K562 (cell line): ENCODE results near the gene MEGF11. TPM values are rescaled to one million over a fixed set of nuclear protein-coding genes. Genes with fewer than 3 reads are reported as not detected.

Experiments used
- CCAR2 ChIP-seq: fragments of 200-400 bp; formaldehyde crosslinking; IDR thresholded peaks from 2 replicates; pipeline ENCODE4 v1.6.1; 2017; ENCODE audit warnings: mild to moderate bottlenecking, low read depth, low read length
- FOSL1 ChIP-seq: fragments of 200-800 bp; sonication (Bioruptor generic); conservative IDR thresholded peaks from 2 replicates; pipeline ENCODE4 v1.6.1; 2016; ENCODE audit warnings: missing genetic modification characterization, missing compliant biosample characterization
- HDAC8 ChIP-seq: fragments of 450-650 bp; IDR thresholded peaks from 2 replicates; pipeline ENCODE4 v1.6.1; 2016; ENCODE audit warnings: mild to moderate bottlenecking, missing genetic modification characterization, moderate library complexity, missing compliant biosample characterization
- HOXB6 ChIP-seq: fragments of 250-450 bp; sonication (Bioruptor Pico); IDR thresholded peaks from 2 replicates; pipeline ENCODE4 v1.5.1; 2022; ENCODE audit warnings: mild to moderate bottlenecking, borderline replicate concordance
- JUND ChIP-seq, 2 experiments: IDR thresholded peaks; 2 replicates in 1 of 2; 3 replicates in 1 of 2; pipeline ENCODE4 v1.6.1; 2011; ENCODE audit warnings: borderline replicate concordance in 2 of 2, low read depth in 2 of 2, low read length in 2 of 2, improper control_type of control experiment in 1 of 2, missing biosample characterization in 1 of 2, missing genetic modification characterization in 1 of 2, missing genetic modification reagents in 1 of 2
- MECOM ChIP-seq: fragments of 250-450 bp; sonication (Bioruptor Pico); IDR thresholded peaks from 2 replicates; pipeline ENCODE4 v1.8.0; 2022; ENCODE audit warnings: inconsistent platforms
- NONO ChIP-seq, 2 experiments: fragments of 200-400 bp in 1 of 2; fragments of 450-650 bp in 1 of 2; formaldehyde crosslinking in 1 of 2; IDR thresholded peaks; 2 replicates each; pipeline ENCODE4 v1.6.1; 2017; ENCODE audit warnings: low read depth in 2 of 2, mild to moderate bottlenecking in 2 of 2, moderate library complexity in 2 of 2, low read length in 1 of 2
- PHB ChIP-seq: fragments of 250-450 bp; sonication (Bioruptor Pico); IDR thresholded peaks from 2 replicates; pipeline ENCODE4 v1.5.0; 2021
- TARDBP ChIP-seq: fragments of 450-650 bp; IDR thresholded peaks from 2 replicates; pipeline ENCODE4 v1.6.1; 2016
- THAP7 ChIP-seq: fragments of 250-450 bp; sonication (Bioruptor Pico); IDR thresholded peaks from 2 replicates; pipeline ENCODE4 v1.5.0; 2021
- VEZF1 ChIP-seq: fragments of 200-800 bp; sonication (Bioruptor generic); IDR thresholded peaks from 2 replicates; pipeline ENCODE4 v1.6.1; 2017; ENCODE audit warnings: missing genetic modification characterization, missing compliant biosample characterization
- XRCC5 ChIP-seq: fragments of 200-400 bp; formaldehyde crosslinking; IDR thresholded peaks from 2 replicates; pipeline ENCODE4 v1.6.1; 2017; ENCODE audit warnings: low read depth, mild to moderate bottlenecking, low read length
- YY1 ChIP-seq, 3 experiments: IDR thresholded peaks; 2 replicates each; pipeline ENCODE4 v1.6.1; 2011; ENCODE audit warnings: low read length in 2 of 3, mild to moderate bottlenecking in 2 of 3, moderate library complexity in 2 of 3, borderline replicate concordance in 1 of 3, control low read depth in 1 of 3, low read depth in 1 of 3; ENCODE audit not compliant: insufficient read depth in 3 of 3, insufficient replicate concordance in 2 of 3, control insufficient read depth in 1 of 3, insufficient read length in 1 of 3; ENCODE audit errors: extremely low read depth in 1 of 3
- ZNF644 ChIP-seq: fragments of 200-800 bp; sonication (Bioruptor generic); IDR thresholded peaks from 2 replicates; pipeline ENCODE4 v1.6.1; 2016; ENCODE audit warnings: low read depth, missing genetic modification characterization, missing compliant biosample characterization
- ZNF79 ChIP-seq: fragments of 250-450 bp; sonication (Bioruptor Pico); IDR thresholded peaks from 2 replicates; pipeline ENCODE4 v1.4.0; 2020; ENCODE audit warnings: low read depth, mild to moderate bottlenecking, moderate library complexity
- polyA plus RNA-seq, 8 experiments: library from polyadenylated mRNA; depleted of rRNA in 4 of 8; stranded (reverse) in 5 of 8; unstranded in 3 of 8; fragments of >200 nt; fragmentation: Nextera tagmentation in 2 of 8; fragmentation: Illumina TruSeq in 1 of 8; extraction: Ambion mirVana in 2 of 8; extraction: Trizol in 1 of 8; gene quantifications; 2 replicates each; pipeline versions ENCODE4 v1.2.1 to v1.2.3, GENCODE V29; 2011 to 2014; ENCODE audit warnings: inconsistent platforms in 1 of 8, missing spikeins in 1 of 8
- total RNA-seq, 7 experiments: library from RNA; depleted of rRNA in 6 of 7; stranded (reverse); fragments of >200 nt in 6 of 7; fragmentation: Illumina TruSeq in 2 of 7; extraction: Trizol in 2 of 7; gene quantifications; 2 replicates each; pipeline versions ENCODE4 v1.2.1 to v1.2.3, GENCODE V29; 2011 to 2021; ENCODE audit warnings: low replicate concordance in 1 of 7
- TF ChIP-seq, protein P1 (sequence below): fragments of 450-650 bp; formaldehyde crosslinking; IDR thresholded peaks from 2 replicates; pipeline ENCODE4 v1.4.0; 2022; ENCODE audit warnings: missing genetic modification characterization
- TF ChIP-seq, protein P2 (sequence below): conservative IDR thresholded peaks from 2 replicates; pipeline ENCODE4 v1.6.1; 2011; ENCODE audit warnings: low read depth, mild to moderate bottlenecking, low read length; ENCODE audit not compliant: control insufficient read depth

MEGF11 gene
- total and polyA plus RNA-seq, 9 of the 15 experiments (the other 6 are each of a cell fraction or from before 2014, with no cell fraction given): 0.06 to 0.23 (median 0.20) TPM; not detected in 6

DNA sequence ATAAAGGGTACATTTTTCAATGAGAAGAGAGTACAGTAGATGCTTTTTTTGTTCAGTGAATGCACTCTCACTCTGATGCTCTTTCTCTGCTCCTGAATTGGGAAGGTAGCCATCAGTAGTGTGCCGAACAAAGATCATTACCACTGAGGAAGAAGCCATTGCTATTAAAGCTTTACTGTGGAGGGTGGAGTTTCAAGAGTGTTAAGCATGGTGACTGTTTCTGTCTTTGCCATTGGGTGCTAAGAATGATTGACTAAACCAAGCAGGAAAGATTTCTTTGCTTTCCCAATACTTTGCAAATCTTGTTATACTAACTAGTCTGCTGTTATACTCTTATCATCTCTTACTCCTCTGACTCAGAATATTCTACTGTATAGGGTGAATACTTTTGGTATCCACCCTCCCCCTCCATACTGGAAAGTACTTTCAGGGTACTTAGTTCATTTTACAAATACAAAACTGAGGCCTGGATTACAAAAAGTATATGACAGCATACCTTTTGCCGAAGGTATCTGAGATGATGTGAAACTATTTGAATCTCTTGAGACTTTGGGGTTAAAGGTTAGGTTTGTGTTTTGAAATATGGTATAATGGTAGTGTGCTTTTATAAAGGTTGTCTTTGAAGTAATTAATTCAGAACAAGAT, 382.5 kb downstream of the MEGF11 start (continued):
- TF ChIP-seq YY1 (IDR thresholded peaks at IDR 0.05; ENCODE audit: borderline replicate concordance in 1 of 3, control insufficient read depth in 1 of 3, extremely low read depth in 1 of 3, insufficient read depth in 3 of 3, insufficient read length in 1 of 3, insufficient replicate concordance in 2 of 3, low read depth in 1 of 3, low read length in 2 of 3) (peak in 1 of 3 experiments; percentile 80), PHB (CRISPR knock-in tag) (no peak), CCAR2 (no peak), JUND (IDR thresholded peaks at IDR 0.05; ENCODE audit: borderline replicate concordance, low read depth, low read length) (0 out of 2 replicates have a peak, but pooled peaks have one; percentile 6), JUND (tag; IDR thresholded peaks at IDR 0.05; ENCODE audit: borderline replicate concordance, low read depth, low read length) (0 out of 3 replicates have a peak, but pooled peaks have one; percentile 38), FOSL1 (tag) (peak; percentile 44), ZNF79 (CRISPR knock-in tag) (no peak), MECOM (CRISPR knock-in tag) (no peak), TARDBP (no peak), HOXB6 (CRISPR knock-in tag) (no peak), XRCC5 (no peak), THAP7 (CRISPR knock-in tag) (no peak), ZNF644 (tag) (0 out of 2 replicates have a peak, but pooled peaks have one; percentile 33), NONO (IDR thresholded peaks at IDR 0.05; ENCODE audit: low read depth in 2 of 2, low read length in 1 of 2) (no peak), HDAC8 (no peak), VEZF1 (no peak)
- TF ChIP-seq, protein P1, sequence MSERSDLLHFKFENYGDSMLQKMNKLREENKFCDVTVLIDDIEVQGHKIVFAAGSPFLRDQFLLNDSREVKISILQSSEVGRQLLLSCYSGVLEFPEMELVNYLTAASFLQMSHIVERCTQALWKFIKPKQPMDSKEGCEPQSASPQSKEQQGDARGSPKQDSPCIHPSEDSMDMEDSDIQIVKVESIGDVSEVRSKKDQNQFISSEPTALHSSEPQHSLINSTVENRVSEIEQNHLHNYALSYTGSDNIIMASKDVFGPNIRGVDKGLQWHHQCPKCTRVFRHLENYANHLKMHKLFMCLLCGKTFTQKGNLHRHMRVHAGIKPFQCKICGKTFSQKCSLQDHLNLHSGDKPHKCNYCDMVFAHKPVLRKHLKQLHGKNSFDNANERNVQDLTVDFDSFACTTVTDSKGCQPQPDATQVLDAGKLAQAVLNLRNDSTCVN (CRISPR knock-in tag): no peak
- TF ChIP-seq, protein P2, sequence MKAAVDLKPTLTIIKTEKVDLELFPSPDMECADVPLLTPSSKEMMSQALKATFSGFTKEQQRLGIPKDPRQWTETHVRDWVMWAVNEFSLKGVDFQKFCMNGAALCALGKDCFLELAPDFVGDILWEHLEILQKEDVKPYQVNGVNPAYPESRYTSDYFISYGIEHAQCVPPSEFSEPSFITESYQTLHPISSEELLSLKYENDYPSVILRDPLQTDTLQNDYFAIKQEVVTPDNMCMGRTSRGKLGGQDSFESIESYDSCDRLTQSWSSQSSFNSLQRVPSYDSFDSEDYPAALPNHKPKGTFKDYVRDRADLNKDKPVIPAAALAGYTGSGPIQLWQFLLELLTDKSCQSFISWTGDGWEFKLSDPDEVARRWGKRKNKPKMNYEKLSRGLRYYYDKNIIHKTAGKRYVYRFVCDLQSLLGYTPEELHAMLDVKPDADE: no peak
